Fibroblast of the aortic adventitia (primary cell): ENCODE results near the gene EEF1B2. TPM values are rescaled to one million over a fixed set of nuclear protein-coding genes. Genes with fewer than 3 reads are reported as not detected.

Experiments used
- DNase-seq: peaks from one replicate; pipeline ENCODE4 v3.0.0-alpha.2; 2010; ENCODE audit warnings: low read depth
- H3K4me3 ChIP-seq: 2 replicates; pipeline ENCODE4 v1.5.1; 2011; ENCODE audit warnings: low read depth, mild to moderate bottlenecking, control low read depth, low read length, moderate library complexity
- total RNA-seq: library from RNA; depleted of rRNA; stranded (reverse); fragments of >200 nt; gene quantifications from 2 replicates; pipeline ENCODE4 v1.2.3, GENCODE V29; 2012; ENCODE audit warnings: low replicate concordance
- TF ChIP-seq, protein P1 (sequence below): IDR thresholded peaks from 2 replicates; pipeline ENCODE4 v1.5.1; 2011; ENCODE audit warnings: mild to moderate bottlenecking, low read length, control low read depth, inconsistent platforms; ENCODE audit not compliant: insufficient read depth

The EEF1B2 gene
- total RNA-seq, 1 donor, result 828 TPM

DNA sequence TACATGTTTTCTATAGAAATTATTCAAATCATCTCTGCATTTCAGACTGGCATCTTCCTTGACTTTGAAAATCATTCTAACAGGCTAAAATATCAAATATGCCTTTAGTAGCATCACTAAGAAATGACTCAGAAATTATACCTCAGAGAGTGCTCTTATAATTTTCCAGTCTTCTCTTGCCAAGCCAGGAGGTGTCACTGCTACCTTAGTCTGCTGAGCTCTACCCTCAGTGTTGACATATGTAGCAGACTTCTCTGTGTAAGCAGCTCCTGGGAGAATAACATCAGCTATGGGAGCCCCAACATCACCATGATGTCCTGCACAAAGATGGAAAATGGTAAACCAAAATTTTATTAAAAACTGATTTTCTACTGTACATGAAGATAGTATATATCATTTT is 32.0 kb upstream of the EEF1B2 start:
- TF ChIP-seq, protein P1, sequence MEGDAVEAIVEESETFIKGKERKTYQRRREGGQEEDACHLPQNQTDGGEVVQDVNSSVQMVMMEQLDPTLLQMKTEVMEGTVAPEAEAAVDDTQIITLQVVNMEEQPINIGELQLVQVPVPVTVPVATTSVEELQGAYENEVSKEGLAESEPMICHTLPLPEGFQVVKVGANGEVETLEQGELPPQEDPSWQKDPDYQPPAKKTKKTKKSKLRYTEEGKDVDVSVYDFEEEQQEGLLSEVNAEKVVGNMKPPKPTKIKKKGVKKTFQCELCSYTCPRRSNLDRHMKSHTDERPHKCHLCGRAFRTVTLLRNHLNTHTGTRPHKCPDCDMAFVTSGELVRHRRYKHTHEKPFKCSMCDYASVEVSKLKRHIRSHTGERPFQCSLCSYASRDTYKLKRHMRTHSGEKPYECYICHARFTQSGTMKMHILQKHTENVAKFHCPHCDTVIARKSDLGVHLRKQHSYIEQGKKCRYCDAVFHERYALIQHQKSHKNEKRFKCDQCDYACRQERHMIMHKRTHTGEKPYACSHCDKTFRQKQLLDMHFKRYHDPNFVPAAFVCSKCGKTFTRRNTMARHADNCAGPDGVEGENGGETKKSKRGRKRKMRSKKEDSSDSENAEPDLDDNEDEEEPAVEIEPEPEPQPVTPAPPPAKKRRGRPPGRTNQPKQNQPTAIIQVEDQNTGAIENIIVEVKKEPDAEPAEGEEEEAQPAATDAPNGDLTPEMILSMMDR, result no peak
- DNase-seq, result no peak
- no peak overlapping the region for H3K4me3 ChIP-seq

DNA sequence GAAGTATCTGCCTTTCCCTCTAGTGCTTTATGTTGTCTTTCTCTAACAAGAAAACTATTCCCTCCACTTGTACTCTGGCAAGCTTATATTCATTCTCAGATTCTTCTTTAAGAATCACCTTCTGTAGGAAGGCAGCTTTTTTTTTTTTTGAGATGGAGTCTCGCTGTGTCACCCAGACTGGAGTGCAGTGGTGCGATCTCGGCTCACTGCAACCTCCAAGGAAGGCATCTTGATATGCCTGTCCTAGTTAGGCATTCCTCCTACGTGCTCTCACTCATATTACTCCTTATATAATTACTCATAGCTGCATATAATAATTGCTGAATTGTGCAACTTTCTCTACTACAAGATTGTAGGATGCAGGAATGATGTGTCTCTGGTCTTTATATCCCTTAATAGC is 16.2 kb upstream of the EEF1B2 start:
- TF ChIP-seq, protein P1, result no peak
- H3K4me3 ChIP-seq, result no peak overlapping the region

DNA sequence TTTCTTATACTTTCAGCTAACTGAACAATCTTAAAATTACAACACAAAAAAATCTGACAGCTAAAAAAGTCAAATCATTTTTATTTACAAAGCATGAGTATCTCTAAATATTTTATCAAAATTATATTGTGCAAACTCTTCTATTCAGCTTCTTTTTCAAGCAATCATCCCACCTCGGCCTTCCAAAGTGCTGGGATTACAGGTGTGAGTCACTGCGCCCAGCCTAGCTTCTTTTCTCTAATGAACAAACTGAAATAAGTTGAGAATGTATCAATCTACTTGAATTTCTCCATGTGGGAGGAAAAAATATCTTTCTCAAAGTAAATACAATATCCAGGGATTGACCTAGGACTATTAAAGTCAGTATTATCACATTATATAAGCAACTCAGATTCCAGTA is 15.3 kb upstream of the EEF1B2 start:
- TF ChIP-seq, protein P1, result no peak
- no peak overlapping the region for H3K4me3 ChIP-seq
- no peak for DNase-seq

More for the DNA sequence above, 16.2 kb upstream of the EEF1B2 start:
- DNase-seq, result no peak

DNA sequence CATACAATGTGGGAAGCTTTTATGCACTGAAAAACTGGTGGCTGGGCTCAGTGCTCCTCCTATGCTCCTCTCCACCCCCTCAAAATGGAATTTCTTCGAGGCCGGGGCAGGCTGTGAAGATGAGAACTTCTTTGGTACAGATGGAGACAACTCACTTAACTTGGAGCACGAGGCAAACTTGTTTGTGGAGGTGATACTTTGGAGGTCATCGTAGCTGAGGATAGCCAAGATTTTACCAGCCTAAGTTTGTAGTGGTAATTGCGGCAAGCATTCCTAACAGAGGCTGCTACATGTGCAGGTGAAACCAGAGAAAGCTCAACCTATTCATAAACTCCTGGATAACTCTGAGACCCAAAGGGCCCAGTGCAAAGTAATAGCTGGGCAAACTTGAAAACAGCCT is 14.0 kb upstream of the EEF1B2 start:
- DNase-seq, result no peak
- no peak overlapping the region for H3K4me3 ChIP-seq
- TF ChIP-seq, protein P1, result no peak

DNA sequence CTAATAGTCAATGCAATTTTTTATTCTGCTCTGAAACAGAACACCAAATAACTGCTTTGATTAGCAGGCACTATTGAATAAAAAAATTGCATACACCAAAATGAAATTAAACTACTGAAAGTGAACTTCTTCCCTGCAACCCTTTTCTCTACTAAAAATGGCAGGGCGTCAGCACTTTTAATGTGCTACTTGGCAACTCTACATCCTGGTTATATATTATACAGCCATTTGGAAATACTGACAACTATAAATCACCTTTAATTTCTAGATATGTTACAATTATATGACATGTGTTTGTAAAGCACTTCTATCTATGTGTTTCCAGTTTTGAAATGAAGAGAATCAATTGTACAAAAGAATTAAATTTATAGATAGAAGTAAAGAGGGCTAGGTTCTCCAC is 10.4 kb upstream of the EEF1B2 start:
- no peak overlapping the region for H3K4me3 ChIP-seq
- TF ChIP-seq, protein P1, result no peak
- DNase-seq, result no peak

DNA sequence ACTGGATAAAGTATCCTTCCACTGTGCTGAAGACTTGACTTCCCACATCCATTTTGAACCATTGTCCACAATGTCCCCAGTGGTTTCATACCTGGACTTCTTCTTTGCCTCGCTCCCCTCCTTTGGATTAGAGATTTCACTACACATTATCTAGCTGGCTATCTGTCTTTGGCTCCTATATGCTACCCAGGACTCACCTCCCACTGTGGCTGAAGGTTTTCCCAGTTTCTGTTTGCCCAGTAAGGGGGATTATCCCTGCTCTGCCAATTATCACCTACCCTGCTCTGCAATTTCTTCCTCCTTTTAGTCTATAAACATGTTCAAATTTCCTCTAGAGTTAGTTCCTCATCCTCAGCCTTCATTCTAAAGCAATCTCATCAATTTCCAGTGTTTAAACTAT is 9.5 kb upstream of the EEF1B2 start:
- DNase-seq, result no peak
- no peak overlapping the region for H3K4me3 ChIP-seq
- TF ChIP-seq, protein P1, result no peak

DNA sequence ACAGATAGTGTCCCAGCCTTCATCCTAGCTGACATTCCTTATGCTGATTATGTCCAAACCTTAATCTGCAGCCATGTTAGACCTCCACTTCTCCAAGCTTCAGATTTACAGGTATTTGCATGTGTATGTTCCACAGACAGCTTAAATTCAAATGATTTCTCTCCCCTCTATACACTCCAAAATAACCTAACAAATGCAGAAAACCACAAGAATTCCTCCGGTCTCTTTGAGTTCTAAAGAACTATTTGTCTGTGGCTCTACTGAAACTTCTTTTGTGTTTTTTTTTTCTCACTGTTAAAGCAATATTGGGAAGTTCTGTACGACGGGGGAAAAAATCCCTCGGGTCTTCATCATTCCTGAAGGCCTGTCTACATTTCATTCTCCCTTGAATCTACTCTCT is 9.1 kb upstream of the EEF1B2 start:
- no peak for DNase-seq
- H3K4me3 ChIP-seq, result no peak overlapping the region
- TF ChIP-seq, protein P1, result no peak
